H54 (cell line): ENCODE measurements around the gene TSC22D1.
"Not testable (repeated sequence)": the region's sequence is repeated elsewhere in the genome, so short reads cannot be mapped to it uniquely, and the experiment has no call there.

Experiments
- DNase-seq: peaks from one replicate; pipeline ENCODE4 v3.0.0; 2011; ENCODE audit warnings: low spot score, mixed read lengths; ENCODE audit not compliant: insufficient read length
- FAIRE-seq: peaks from 3 replicates; lab custom pipeline; 2011; peaks lifted over from hg19 to GRCh38; lab: Jason Lieb, UNC
- POLR2A ChIP-seq: IDR thresholded peaks from 2 replicates; pipeline ENCODE4 v1.6.1; 2011; ENCODE audit warnings: low read depth, mild to moderate bottlenecking, low read length

Gene TSC22D1

DNA sequence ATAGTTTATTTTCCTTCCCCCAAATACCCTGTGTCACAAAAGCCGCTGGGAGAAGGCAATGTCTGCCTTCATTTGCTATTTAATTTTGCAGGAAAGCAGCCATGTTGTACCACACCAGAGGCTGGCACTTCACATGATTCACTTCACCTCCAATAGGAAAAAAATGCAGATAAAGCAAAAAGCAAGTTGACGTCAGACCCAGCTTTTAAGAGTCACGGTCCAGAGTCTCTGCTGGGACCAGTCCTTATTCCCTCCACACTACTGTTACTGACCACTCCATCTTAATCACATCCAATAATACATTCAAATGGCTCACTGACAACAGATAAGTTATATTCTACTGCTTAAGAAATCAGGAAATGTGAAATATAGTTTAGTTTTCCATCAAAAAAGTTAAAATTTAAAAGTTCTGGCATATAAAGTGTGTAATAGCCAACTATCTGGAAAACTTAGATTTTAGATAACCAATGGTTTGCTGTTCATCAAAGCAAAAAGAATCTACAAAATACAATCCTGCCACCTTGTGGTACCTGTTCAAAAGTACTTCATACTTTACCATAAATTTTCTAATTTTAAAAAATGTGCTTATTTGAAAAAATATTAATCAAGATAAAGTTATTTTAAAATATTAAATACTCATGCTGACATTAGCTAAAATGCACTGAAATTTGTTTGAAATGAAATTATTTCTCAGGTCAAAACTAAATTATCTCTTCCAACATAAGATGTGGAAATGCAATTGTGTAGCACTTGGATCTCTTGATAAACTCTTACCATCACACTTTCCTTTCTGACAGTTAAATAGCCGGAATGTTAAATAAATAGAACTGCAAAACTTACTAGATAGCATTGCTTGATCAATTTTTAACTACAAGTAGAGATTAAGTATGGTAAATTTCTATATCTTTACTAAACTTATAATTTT is 105.2 kb downstream of the TSC22D1 start:
- FAIRE-seq (no peak), DNase-seq (no peak)
- no peak for TF ChIP-seq POLR2A

DNA sequence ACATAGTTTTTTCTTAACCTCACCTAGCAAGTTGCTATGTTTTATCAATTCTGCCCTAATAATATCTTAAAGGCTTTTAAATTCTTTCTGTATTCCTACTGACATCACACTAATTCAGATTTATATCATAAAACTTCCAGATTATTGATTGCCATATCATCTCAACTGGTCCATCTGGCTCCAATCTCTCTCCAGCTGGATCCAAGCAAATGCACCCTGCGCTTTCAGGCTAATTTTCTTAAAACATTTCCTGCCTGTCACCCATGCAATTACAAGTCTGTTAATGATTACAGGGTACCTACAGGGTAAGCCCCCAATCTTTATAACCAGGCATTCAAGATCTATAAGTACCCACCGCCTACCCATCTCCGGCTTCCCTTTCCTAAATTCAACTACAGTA is 107.3 kb downstream of the TSC22D1 start:
- DNase-seq = no peak
- no peak for TF ChIP-seq POLR2A
- no peak for FAIRE-seq

- DNase-seq (no peak), FAIRE-seq (no peak)
- TF ChIP-seq POLR2A = no peak
Measured at GRCh38 chr13:44465318-44465717, 110.8 kb downstream of the TSC22D1 start.

DNA sequence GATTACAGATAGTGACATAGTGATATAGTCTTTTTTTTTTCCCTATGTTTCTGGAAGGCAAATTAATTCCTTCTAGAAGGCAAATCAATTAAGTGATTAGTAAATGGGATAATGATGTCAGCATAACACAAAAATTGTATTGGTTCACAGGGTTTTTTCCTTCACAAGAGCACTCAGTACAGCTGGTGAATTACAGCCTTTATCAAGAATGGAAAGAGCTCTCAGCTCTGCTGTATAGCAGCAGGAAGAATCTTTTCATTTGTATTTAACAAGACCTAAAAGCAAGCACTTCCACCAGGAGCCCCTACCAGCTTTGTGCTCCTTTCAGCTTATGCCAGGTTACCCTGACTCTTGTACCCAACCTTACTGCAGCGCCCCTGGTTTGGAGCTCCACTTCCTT is 111.7 kb downstream of the TSC22D1 start:
- no peak for TF ChIP-seq POLR2A
- FAIRE-seq = no peak
- no peak for DNase-seq

- DNase-seq = no peak
- no peak for TF ChIP-seq POLR2A
- FAIRE-seq = no peak
Measured at GRCh38 chr13:44463759-44464158, 112.4 kb downstream of the TSC22D1 start.

- DNase-seq = no peak
- TF ChIP-seq POLR2A = no peak
- FAIRE-seq = no peak
Measured at GRCh38 chr13:44459674-44460073, 116.5 kb downstream of the TSC22D1 start.

DNA sequence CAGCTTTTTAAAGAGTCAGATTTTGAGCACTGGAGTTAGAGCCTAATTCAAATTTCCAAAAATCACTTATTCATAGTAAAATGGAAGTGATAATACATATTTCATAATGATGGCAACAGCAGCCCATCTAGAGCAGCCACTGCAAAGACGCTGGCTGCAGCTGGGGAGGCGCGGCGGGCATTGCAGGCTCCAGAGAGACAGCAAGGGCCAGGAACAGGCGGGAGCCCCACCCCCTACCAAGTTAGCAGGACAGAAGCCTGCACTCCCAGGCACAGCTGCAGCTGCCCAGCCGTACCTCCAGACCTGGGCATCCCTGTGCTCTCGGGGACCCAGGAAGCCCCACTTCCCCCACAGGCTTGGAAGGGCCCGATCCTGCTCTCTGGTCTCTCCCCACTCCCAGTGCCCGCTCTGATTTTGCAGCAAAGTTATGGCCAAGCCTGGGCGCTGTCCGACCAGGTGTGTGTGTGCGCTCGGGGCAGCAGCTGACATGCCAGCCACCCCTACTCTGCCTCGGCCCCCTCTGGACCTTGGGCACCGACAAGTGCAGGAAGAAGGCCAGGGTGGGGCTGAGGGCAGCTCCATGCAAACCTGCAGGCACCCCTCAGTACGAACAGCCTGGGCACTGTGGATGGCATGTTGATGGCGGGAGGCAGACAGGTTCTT is 117.7 kb downstream of the TSC22D1 start:
- DNase-seq (no peak), FAIRE-seq (no peak)
- no peak for TF ChIP-seq POLR2A

- DNase-seq, FAIRE-seq: not testable (repeated sequence)
Measured at GRCh38 chr13:44456212-44456611, 119.9 kb downstream of the TSC22D1 start.

- FAIRE-seq (no peak), DNase-seq (no peak)
- no peak for TF ChIP-seq POLR2A
Measured at GRCh38 chr13:44455769-44456168, 120.4 kb downstream of the TSC22D1 start.

- DNase-seq (no peak), FAIRE-seq (no peak)
- TF ChIP-seq POLR2A = no peak
Measured at GRCh38 chr13:44453881-44454280, 122.2 kb downstream of the TSC22D1 start.

- no peak for TF ChIP-seq POLR2A
- DNase-seq = no peak
- no peak for FAIRE-seq
Measured at GRCh38 chr13:44453069-44453468, 123.1 kb downstream of the TSC22D1 start.

DNA sequence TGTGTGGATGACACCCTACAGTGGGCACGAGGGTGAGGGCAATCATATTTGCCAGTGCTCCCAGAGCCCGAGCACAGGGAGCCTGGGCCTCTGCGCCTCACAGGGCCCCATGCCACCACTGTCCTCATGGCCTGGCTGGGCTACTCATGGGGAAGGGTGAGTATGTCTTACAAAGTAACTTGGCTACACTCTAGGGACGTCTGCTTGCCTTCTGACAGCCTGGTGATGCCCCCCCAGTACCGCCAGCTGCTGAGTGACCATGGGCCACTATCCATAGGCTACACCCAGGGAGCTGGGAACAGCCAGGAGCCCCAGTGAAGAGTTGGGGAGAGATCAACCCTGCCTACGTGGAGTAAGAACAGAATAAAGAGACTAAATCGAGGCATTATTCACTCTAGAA is 123.7 kb downstream of the TSC22D1 start:
- DNase-seq (no peak), FAIRE-seq (no peak)
- TF ChIP-seq POLR2A = no peak

DNA sequence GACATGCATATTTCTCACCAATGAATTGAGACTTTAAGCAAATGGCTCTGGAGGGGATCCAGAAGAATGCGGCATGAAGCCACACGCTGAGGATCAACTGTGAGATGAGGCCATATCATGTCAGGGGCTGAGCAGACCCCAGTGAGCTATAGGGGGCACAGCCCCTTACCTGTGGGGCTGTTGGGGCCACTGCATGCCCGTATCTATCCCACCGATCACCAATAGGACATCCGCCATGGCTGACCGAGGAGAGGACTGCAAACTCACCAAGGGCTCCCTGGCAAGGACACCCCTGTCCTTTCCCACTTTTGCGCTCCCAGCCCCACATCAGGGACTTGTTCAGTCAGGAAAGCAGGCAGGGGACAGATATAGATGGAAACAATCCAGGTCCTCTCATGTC is 124.5 kb downstream of the TSC22D1 start:
- FAIRE-seq (no peak), DNase-seq (no peak)
- no peak for TF ChIP-seq POLR2A

DNA sequence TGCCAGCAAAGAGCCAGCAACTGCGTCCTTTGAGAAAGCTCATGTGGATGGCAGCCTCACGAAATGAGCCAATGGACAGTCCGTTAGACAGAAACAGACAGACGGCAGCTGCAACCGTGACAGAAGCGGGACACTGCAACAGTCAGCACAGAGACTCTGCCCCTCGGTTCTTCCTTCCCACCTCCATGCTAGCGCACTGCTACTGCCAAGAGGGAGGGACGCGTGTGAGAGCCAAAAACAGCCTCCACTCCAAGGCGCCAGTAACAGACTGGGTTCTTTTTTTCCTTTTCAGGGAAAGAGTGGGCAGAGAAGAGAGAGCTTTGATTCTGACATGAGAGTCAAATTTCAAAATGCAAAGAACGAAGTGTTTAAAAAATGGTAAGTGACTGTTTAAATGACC is 125.0 kb downstream of the TSC22D1 start:
- no peak for FAIRE-seq
- TF ChIP-seq POLR2A = no peak
- no peak for DNase-seq
